NCI-H2227 (cell line): ENCODE results near the gene HCFC1R1.

Experiments used
- DNase-seq: peaks from one replicate; lab custom pipeline; 2025; ENCODE audit not compliant: unreplicated experiment; lab: John Stamatoyannopoulos, UW

HCFC1R1 gene

DNA sequence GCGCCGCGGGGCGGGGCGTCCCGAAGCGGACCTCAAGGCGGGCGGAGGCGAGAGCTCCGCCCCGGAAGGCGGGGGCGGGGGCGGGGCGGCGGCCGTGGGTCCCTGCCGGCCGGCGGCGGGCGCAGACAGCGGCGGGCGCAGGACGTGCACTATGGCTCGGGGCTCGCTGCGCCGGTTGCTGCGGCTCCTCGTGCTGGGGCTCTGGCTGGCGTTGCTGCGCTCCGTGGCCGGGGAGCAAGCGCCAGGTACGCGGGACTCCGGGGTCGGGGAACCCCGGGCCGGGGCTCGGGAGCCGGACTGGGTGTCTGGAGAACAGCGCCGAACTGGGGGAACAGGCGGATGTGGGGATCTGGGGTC lies 3.5 kb downstream of the HCFC1R1 start, which contains the start of gene TNFRSF12A:
Gene TNFRSF12A (plus strand): TSS at position 122 of the 357 bp plus-strand sequence. CDS start 30 bp downstream, at position 152.
- peak; percentile 87 for DNase-seq

DNA sequence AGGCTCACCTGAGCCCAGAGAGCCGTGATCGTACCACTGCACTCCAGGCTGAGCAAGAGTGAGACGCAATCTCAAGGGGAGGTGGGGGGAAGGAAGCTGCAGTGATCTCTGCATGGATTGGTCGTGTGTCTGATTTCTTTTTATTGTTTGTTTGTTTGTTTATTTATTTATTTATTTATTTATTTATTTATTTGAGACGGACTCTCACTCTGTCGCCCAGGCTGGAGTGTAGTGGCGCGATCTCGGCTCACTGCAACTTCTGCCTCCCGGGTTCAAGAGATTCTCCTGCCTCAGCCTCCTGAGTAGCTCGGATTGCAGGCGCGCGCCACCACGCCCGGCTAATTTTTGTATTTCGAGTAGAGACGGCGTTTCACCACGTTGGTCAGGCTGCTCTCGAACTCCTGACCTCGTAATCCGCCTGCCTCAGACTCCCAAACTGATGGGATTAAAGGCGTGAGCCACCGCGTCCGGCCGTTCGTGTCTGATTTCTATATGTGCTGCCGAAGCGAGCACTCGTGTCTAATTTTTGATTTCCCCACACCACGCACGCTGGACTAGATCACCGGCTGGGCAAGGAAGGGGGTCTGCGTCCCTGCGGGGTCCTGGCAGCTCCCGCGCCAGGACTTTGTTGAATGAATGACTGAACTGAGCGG lies 4.0 kb downstream of the HCFC1R1 start:
- DNase-seq, result no peak

DNA sequence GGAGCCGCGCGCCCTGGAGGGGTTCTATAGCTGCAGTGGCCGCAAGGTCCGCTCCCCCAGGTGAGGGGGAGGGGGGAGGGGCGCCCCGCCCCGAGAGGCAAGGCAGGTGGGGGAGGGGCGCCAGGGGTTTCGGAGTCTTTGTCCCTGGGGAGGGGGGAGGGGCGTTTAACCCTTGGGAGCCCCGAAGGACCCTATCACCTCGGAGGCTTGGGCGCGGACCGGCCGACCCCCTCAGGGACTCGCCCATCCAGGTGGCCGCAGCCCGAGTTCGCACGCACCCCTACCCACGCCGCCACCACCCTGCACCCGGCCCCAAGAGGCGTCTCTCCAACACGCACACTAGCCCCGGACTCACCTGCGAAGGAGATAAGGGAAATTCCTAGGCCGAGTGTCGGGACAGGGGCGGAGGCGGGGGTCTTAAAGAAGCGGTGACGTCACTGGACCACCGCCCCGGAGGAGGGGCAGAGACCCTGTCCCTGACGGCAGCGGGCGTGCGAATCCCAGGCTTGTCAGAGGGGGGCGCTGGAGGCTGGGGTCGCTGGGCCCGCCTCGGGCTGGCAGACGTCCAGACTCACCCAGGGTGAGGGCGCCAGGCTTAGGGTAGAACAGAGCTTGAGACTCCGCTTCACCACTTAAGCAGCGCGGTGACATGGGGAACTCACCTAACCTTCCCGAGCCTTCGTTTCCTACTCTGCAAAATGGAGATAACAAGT lies 5.8 kb downstream of the HCFC1R1 start, which contains the start of gene CLDN6:
Gene CLDN6 (minus strand): TSS at position 390 of the 713 bp plus-strand sequence. CDS start 2,162 bp downstream, outside the sequence.
- no peak for DNase-seq

DNA sequence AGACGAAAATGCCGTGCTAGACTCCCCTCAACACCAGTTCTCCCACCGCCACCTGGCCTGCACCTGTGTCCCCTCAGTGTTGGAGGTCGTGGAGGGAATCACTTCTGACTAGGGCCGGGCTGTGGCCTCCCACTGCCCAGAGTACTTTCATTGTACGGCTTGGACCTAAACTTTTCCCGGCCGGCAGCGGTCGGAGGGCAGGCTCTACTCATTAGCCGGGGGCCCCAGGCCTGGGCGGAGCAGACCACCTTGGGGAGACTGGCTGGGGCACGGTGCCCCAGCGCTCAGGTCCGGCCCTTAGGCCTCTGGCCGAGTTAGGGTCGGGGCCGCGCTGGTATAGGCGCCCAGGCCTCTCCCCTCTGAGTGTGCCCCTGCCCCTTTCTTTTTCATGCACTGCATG lies 6.4 kb downstream of the HCFC1R1 start:
- DNase-seq, result no peak

DNA sequence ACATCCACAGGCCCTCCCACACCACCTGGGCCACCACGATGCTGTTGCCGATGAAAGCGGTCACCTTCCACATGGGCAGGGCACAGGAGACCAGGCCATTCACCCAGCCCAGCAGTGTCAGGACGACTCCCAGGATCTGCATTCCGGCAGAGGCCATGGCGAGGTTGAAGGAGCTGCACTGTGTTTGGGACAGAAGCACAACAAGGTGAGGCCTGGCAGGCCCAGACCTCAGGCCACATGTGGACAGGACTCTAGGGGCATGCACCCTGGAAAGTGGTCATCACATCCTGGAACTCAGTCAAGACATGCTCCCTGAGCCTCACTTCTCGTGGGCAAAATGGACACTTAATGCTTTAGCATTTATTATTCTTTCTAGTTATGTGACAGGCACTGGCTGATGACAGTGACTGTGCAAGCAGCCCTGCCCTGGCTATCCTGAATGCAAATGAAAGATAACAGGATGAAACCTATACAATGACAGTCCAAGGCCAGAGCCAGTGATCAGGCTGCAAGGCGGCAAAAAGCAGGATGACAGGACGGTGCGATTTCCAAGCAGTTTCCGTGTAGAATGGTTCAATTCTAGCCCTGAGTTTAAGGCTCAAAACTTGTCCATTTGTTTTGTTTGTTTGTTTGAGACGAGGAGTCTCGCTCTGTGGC lies 7.7 kb downstream of the HCFC1R1 start:
- no peak for DNase-seq

DNA sequence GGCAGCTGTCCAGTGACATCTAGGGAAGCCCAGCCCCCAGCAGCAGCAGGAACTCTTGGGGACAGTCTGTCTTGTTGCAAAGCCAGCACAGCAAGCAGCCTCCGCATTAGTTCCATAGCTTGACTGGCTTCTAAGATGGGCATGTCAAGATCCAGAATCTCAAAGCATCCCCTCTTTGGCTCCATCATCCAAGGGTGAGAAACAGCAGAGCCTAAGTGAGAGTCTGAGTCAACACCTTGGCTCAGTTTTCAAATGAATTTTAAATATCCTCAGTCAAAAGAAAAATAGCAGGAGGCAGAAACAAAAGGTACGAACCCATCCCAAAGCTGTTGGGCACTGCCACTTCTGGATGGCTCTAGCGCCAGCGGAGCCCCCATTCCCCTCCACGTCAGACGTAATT lies 8.8 kb downstream of the HCFC1R1 start:
- no peak for DNase-seq

DNA sequence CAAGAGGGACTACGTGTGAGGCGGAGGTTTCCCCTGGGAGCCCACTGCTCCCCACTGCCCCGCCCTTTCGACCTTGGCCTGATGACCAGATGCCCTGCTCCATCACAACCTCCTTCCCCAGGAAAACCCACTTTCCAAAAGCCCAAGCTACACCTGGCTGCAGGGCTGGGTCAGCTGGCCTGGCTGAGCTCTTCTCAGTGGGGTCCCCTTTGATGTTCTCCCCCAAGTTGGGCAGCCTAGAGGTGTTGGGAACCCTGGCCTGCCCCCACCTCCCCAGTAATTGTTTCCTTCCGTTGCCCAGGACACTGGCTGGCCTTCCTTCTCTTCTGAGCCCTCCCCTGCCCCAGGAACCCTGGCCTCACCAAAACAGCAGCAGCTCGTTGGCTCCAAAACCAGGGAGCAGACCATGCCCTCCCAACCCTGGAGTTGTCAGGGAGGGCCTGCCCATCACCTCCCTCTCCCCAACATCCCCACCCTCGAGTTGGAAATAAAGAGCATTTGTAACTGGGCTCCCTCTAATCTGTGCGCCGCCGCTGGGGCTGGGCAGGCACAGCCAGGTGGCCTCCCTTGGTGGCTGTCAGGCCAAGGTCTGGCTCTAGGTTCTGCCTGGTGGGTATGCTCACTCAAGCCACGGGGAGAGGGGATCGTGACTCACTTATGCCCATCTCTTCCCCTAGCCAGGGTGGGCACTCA lies 9.6 kb downstream of the HCFC1R1 start:
- no peak for DNase-seq

DNA sequence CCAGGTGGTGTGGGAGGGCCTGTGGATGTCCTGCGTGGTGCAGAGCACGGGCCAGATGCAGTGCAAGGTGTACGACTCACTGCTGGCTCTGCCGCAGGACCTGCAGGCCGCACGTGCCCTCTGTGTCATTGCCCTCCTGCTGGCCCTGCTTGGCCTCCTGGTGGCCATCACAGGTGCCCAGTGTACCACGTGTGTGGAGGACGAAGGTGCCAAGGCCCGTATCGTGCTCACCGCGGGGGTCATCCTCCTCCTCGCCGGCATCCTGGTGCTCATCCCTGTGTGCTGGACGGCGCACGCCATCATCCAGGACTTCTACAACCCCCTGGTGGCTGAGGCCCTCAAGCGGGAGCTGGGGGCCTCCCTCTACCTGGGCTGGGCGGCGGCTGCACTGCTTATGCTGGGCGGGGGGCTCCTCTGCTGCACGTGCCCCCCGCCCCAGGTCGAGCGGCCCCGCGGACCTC lies 10.2 kb downstream of the HCFC1R1 start:
- DNase-seq, result no peak

DNA sequence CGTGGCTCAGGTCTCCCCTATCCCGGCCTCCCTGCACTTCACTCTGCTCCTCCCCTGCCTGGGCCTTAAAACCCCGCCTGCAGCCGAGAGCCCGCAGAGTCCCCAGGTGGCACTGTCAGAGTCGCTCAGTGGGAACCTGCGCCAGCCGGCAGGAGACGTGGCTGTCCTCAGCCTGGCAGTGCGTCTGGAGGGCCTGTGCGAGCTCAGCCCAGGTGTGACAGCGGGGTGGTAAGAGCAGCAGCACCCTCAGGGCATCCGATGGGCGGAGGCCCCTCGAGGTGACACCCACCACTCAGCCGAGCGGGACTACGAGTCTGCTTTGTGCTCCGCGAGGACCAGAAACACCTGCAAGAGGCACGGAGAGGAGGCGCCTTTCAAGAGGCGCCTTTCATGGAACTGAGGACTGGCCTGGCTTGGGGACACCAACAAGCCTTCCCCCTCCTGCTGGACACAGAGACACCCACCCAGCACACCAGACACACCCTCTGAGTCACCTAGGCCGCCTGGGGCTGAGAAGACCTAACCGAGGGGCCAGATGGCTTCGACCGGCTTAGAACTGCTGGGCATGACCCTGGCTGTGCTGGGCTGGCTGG lies 10.8 kb downstream of the HCFC1R1 start, which contains the start of gene CLDN9:
Gene CLDN9 (plus strand): TSS at position 96 of the 593 bp plus-strand sequence. CDS start 440 bp downstream, at position 536.
- no peak for DNase-seq

DNA sequence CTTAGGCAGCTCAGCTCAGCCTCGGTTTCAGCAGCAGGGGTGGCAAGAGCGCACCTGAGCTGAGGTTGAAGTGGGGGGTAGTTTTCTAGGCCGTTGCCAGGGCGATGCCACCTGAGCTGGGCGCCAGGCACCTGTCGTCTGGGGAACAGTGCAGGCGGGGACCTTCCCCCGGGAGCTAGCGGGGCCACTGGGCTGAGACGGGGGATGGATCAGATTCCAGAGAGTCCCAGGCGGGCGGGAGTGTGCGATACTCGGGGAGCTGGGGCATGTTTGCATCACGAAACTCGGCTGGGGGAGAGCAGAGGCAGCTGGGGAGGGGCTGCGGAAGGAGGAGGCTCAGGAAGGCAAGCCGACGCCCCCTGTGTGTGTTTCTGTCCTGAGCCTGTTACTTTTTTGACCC lies 11.5 kb downstream of the HCFC1R1 start:
- no peak for DNase-seq

DNA sequence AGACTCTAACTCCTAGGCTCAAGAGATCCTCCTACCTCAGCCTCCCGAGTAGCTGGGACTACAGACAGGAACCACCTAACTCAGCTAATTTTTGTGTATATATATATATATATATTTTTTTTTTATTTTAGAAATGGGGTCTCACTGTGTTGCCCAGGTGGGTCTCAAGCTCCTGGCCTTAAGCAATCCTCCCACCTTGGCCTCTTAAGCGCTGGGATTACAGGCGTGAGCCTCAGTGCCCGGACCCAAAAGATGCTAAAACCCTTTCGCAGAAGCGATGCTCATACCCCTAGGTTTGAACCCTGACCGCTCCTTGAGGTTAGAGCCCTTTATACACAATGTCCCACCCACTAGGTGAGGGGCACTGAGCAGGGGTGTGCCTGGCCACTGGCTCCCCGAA lies 13.2 kb downstream of the HCFC1R1 start:
- DNase-seq, result no peak

DNA sequence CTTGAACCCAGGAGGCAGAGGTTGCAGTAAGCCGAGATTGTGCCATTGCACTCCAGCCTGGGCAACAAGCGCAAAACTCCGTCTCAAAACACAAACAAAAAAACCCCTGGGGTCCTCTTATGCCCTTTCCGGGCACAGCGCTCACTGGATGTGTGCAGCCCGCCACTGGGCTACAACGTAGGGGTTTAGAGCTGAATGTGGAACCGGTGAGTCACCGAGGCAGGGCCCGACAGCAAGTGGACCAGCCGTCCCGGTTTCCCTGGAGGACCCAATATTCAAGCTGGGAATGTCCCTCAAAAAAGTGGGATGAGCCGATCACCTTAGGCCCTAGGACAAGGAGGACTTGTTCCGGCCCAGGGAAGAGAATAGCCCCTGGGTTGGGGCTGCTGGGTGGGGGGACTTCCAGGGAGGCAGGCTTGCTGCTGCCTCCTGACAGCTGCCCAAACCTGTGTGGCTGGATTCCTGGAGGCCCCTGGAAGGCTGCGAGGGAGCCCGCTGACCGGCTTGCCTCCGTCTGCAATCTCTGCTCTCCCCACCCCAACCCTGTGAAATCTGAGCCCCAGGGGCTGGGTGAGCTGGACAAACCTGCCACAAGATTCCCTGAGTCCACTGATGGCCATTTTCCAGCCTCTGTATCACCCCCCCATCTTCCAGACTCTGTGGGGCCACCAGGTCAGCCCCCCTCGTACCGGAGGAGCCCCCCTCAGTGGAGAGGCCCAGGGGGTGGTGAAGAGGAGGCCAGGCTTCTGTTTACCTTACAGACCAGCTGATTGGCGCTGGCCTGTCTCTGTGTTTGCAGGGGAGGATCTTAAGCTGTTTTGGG lies 14.0 kb downstream of the HCFC1R1 start:
- no peak for DNase-seq

DNA sequence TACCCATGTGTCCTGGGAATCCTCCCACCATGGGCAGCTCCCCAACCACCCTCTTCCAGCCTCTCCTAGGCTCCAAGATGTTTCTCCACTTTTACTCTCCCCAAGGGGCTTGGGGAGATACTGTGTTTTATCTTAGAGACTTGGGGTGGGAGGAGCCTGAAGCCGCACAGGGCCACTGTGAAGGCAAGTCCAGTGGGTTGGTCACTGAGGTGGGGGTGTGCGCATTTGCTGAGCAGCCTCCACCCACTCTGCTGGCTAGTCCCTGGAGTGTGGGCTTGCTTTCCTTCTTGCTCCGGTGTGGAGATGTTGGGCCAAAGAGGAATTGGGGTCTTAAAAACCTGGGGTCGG lies 15.1 kb downstream of the HCFC1R1 start:
- DNase-seq, result no peak

DNA sequence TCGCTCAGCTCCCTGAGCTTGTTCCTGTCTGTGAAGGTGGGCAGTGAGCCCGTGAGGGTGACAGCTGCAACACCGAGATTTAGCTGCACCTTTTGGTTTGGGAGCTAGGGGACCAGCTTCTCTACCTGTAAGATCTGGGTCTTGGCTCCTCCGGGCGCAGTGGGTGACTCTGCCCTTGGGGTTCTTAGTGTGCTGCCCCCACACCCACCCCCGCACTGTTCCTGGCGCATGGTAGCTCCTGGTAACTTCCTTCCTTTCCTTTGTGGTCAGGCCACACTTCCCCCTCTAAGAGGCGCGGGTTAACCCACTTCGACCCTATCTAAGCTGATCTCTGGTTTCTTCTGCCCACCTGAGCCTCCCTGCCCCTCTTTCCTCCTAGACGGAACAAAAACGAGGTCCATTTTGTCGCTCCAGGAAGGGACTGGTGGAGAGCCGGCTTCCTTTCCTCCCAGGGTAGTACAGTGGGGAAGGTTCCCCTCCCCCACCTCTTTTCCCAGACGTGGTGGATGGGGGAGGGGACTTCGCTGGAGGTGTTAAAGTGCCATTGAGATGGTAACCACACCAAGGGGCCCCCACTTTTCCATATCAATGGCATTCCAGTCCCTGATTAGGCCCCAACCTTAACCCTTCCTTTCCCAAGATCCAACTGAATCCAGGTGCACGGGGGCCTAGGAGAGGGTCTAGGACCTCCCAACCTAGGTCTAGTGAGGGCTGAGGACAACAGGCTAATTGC lies 15.6 kb downstream of the HCFC1R1 start:
- no peak for DNase-seq

DNA sequence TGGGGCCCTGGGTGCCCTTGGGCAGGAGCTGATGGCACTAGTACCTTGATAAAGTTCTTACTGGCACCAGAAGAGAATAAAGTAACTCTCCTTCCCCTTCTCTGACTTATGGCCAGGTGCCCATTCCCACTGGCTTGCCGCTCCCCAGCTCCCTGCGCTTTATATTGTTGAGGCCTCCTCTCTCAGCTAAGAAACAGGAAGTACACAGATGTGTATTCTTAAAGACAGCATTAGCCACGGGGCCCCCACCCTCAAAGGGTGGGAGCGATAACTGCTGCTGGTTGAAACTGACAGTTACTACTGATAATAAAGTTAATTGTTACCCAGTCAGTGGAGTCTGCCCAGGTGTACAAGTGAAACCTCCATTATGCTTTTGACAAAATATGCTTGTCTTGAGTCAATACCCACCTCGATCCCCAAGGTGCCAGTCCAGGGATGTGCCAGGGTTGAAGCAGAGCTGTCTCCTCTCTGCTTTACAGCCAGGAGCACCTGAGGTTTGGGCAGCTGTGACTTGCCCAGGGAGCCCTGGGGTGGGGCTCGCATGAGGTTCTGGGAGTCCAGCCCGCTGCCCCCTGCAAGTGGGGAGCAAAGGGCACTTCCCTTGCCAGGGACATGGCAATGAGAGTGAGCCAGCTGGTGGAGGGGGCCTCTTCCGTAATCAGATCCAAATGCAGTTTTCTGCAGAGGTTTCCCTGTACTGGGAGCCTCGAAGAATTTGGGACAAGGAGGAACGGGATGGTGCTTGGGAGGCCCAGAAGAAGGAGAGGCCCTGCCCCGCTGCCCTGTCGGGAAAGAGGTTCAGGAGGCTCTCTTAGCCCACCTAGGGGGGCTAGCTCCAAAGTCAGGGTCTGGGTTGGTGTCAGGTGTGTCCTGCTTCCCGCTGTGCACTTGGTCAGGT lies 16.4 kb downstream of the HCFC1R1 start:
- no peak for DNase-seq

DNA sequence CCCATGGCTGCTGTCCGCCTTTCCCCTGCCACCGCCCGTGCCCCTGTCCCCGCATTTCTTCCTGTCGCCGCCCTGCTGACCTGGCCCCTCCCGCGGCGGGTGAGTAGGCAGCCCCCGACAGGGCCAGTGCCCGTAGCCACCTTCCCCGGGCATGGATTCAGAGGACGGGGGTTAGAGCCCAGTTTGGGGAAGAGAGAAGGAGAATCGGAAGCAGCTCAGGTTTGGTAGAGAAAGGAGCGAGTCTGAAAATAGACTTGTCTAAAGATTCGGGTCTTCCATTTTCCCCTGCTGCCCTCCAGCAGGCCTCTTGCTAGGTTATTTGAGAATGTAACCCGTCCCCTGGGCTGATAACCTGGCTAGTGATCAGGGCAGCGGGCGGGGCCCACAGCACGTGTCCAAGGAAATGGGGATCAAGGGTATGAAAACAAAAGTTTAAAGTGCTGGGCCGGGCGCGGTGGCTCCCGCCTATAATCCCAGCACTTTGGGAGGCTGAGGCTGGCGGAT lies 18.9 kb downstream of the HCFC1R1 start:
- DNase-seq, result peak; percentile 22

DNA sequence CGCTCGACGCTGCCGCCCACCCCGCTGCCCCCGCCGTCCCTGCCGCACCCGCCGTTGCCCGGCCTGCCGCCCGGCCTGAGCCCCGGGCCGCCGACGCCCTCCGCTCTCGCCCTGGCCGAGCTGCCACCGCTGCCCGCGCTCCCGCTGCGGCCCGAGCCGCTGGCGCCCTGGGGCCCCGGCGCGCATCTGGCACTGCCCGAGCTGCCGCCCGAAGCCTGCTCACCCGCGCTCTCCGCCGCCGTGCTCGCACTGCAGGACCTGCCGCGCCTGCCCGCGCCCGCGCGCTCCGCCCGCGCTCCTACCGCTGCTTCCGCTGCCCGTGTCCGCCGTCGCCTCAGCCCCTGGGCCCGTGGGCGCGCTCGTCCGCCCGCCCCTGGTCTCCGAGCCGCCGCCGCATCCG lies 19.4 kb downstream of the HCFC1R1 start:
- peak; percentile 41 for DNase-seq

DNA sequence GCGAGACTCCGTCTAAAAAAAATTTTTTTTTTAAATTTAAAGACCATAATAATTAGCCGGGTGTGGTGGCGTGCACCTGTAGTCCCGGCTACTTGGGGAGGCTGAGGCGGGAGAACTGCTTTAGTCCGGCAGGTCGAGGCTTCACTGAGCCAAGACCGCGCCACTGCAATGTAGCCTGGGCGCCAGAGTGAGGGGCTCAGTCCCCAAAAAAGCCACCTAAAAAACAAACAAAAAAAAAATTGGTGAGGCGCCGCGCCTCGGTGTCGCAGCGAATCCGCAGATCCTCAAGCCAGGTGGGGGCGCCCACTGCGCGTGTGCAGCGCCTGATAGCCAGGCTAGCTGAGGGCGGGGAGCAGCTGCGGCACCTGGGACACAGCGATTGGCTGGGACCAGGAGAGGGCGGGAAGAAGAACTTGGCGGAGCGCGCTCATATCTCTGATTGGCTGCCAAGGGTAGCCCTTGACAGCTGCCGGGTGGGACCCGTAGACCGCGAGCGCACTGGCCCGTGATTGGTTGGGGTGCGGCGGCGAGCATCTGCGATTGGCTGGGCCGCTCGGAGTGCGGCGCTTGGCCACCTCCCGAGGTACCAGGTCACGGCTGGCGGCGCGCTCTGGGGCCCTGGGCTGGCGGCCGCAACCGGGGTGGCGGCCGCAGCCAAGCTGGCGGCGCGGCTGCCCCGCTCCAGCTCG lies 20.0 kb downstream of the HCFC1R1 start:
- peak; percentile 99 for DNase-seq
